Measurements from ENCODE around the gene OGFOD3.

GRCh38 chr17:82382933-82383255 lies 35.5 kb downstream of the OGFOD3 start:
- no peak for TF ChIP-seq L3MBTL2 (conservative IDR thresholded peaks at IDR 0.05)
- no peak for TF ChIP-seq LEF1 (IDR thresholded peaks at IDR 0.05; ENCODE audit: borderline replicate concordance)
- no peak for TF ChIP-seq ARNT (IDR thresholded peaks at IDR 0.05)
- TF ChIP-seq FOXM1 (IDR thresholded peaks at IDR 0.05; ENCODE audit: borderline replicate concordance) = no peak
- no peak for TF ChIP-seq NFRKB (IDR thresholded peaks at IDR 0.05)
- no peak for TF ChIP-seq CTBP1 (IDR thresholded peaks at IDR 0.05; ENCODE audit: borderline replicate concordance)
- no peak for TF ChIP-seq SP1 (IDR thresholded peaks at IDR 0.05)
- no peak for TF ChIP-seq BHLHE40 (IDR thresholded peaks at IDR 0.05; ENCODE audit: borderline replicate concordance)
- no peak for TF ChIP-seq PKNOX1 (IDR thresholded peaks at IDR 0.05)
- no peak for TF ChIP-seq ZNF384 (IDR thresholded peaks at IDR 0.05)
- no peak for TF ChIP-seq HDGF (IDR thresholded peaks at IDR 0.05; ENCODE audit: borderline replicate concordance)
- no peak for TF ChIP-seq TARDBP (IDR thresholded peaks at IDR 0.05)
- no peak for TF ChIP-seq FOXA1 (IDR thresholded peaks at IDR 0.05)
- no peak for TF ChIP-seq SUZ12 (IDR thresholded peaks at IDR 0.05)
